Stimulated activated CD4-positive, alpha-beta T cell treated with anti-CD3 and anti-CD28 coated beads, Interleukin-12 subunit alpha, Interleukin-12 subunit beta, amount 100 ng/mL, for 4 hours (primary cell): ENCODE measurements around the gene BTRC.

Source experiments
- DNase-seq: peaks from one replicate; pipeline ENCODE4 v3.0.0-alpha.2; 2020

Gene BTRC

GRCh38 chr10:101569622-101570427, 215.9 kb downstream of the BTRC start:
- peak; percentile 80 for DNase-seq

GRCh38 chr10:101570428-101571270, 216.7 kb downstream of the BTRC start:
- DNase-seq = no peak

- DNase-seq = no peak
Measured at GRCh38 chr10:101571271-101571925, 217.4 kb downstream of the BTRC start.

GRCh38 chr10:101572126-101572525, 218.2 kb downstream of the BTRC start:
- no peak for DNase-seq

GRCh38 chr10:101572785-101573184, 218.8 kb downstream of the BTRC start:
- DNase-seq = no peak

GRCh38 chr10:101573885-101574753, 220.2 kb downstream of the BTRC start:
- no peak for DNase-seq

- no peak for DNase-seq
Measured at GRCh38 chr10:101575091-101575490, 221.1 kb downstream of the BTRC start.

GRCh38 chr10:101575580-101576210, 221.7 kb downstream of the BTRC start:
- no peak for DNase-seq

GRCh38 chr10:101576211-101576863, 222.4 kb downstream of the BTRC start:
- DNase-seq = no peak

- no peak for DNase-seq
Measured at GRCh38 chr10:101577121-101577871, 223.3 kb downstream of the BTRC start.

GRCh38 chr10:101578192-101578591, 224.2 kb downstream of the BTRC start:
- DNase-seq = no peak

- no peak for DNase-seq
Measured at GRCh38 chr10:101578803-101579515, 225.0 kb downstream of the BTRC start.

- DNase-seq = no peak
Measured at GRCh38 chr10:101579516-101579870, 225.5 kb downstream of the BTRC start.

GRCh38 chr10:101580486-101581399, 226.8 kb downstream of the BTRC start:
- no peak for DNase-seq

GRCh38 chr10:101585841-101586240, 231.9 kb downstream of the BTRC start:
- no peak for DNase-seq

- peak; percentile 93 for DNase-seq
Measured at GRCh38 chr10:101587725-101588653, 234.0 kb downstream of the BTRC start, which contains the start of the genes DPCD and POLL. Gene DPCD (plus strand): TSS chr10:101588321. CDS start chr10:101588337, 16 bp downstream. Gene POLL (minus strand): TSS chr10:101588257. CDS start chr10:101587360, 897 bp downstream.

GRCh38 chr10:101588879-101589278, 234.9 kb downstream of the BTRC start:
- no peak for DNase-seq
